BE2C (cell line): Measurements from ENCODE around the gene POTEB. TPM values are rescaled to one million over a fixed set of nuclear protein-coding genes. Genes with fewer than 3 reads are reported as not detected.
"Not testable (repeated sequence)": the region's sequence is repeated elsewhere in the genome, so short reads cannot be mapped to it uniquely, and the experiment has no call there.

Experiments used
- DNase-seq: peaks from one replicate; pipeline ENCODE4 v3.0.0-alpha.2; 2020
- H3K27me3 ChIP-seq: fragments of 250-450 bp; sonication (Bioruptor Pico); 2 replicates; pipeline ENCODE4 v1.5.1; 2020; ENCODE audit warnings: mild to moderate bottlenecking
- H3K36me3 ChIP-seq: fragments of 250-450 bp; sonication (Bioruptor Pico); 2 replicates; pipeline ENCODE4 v1.5.1; 2020; ENCODE audit warnings: mild to moderate bottlenecking
- H3K4me1 ChIP-seq: fragments of 250-450 bp; sonication (Bioruptor Pico); 2 replicates; pipeline ENCODE4 v1.5.1; 2020
- H3K4me3 ChIP-seq: 2 replicates; pipeline ENCODE4 v1.5.1; 2011; ENCODE audit warnings: low read depth, low read length
- H3K9me3 ChIP-seq: fragments of 250-450 bp; sonication (Bioruptor Pico); 2 replicates; pipeline ENCODE4 v1.5.1; 2020
- polyA plus RNA-seq: library from polyadenylated mRNA; unstranded; fragments of >200 nt; gene quantifications from one replicate; pipeline ENCODE4 v1.2.1, GENCODE V29; 2012; ENCODE audit warnings: low read depth, missing spikeins; ENCODE audit not compliant: insufficient read length, insufficient read depth

Gene POTEB
- polyA plus RNA-seq: not detected

DNA sequence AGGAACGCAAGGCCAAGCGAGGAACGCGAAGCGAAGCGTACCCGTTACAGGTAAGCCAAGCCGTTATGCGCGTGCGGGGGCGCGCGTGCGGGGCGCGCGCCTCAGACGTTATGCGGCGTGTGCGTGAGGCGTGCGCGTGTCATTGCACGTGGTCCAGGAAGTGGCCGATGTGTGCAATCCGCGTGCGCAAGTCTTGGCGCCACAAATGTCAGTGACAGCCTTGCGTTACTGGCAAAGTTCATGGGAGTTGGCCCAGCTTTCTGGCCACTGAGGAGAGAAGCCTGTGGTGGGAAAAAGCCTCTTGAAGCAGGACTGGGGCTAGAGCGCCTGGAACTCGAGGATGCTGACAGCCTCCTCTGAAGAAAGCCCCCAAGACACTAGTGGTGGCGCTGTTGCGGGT lies at the start of gene POTEB:
Gene POTEB, minus strand, starts transcription at position 101 of the 400 bp plus-strand sequence. CDS start 489 bp downstream, outside the sequence.
- H3K36me3 ChIP-seq, H3K4me3 ChIP-seq, H3K4me1 ChIP-seq, H3K27me3 ChIP-seq, DNase-seq, H3K9me3 ChIP-seq: not testable (repeated sequence)

DNA sequence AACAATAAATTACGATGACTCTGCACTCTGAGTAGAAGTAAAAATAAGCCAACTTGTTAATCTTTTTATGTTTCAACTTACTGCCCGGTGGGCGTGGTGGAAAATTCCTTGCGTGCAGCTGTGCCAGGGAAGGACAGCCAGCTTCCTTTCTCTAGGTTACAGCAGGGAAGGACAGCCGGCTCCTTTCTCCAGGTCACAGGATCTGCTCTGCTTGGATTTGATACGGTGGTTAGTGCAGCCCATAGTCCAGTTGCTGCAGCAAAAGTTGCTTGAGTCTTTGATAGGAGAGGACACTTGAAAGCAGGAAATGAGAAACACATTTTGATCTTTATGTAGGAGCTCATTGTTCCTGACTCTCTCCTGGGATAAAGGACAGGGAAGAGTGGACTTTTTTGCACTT lies 13.4 kb upstream of the POTEB start:
- H3K36me3 ChIP-seq, H3K4me1 ChIP-seq, H3K27me3 ChIP-seq, H3K9me3 ChIP-seq, H3K4me3 ChIP-seq, DNase-seq: not testable (repeated sequence)

DNA sequence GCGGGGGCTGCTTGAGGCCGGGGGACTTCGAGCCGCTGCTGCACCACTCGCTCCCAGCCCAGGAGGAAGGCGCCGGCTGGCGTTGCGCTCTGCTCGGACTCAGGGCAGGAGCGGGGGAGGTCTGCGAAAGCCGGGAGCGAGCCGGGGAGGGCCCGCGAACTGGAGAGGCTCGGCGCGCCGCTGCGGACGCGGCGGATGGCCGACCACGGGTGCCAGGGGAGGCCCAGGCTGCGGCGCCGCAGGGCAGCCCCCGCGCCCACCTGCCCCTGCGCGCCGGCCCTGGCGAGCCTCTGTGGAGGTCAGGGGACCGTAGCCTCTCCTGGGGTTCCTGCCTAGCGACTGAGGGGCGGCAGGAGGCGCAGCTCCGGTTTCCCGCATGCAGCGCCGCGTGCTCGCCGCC lies 12.0 kb upstream of the POTEB start:
- H3K36me3 ChIP-seq, H3K4me1 ChIP-seq, H3K4me3 ChIP-seq, DNase-seq, H3K27me3 ChIP-seq, H3K9me3 ChIP-seq: not testable (repeated sequence)

DNA sequence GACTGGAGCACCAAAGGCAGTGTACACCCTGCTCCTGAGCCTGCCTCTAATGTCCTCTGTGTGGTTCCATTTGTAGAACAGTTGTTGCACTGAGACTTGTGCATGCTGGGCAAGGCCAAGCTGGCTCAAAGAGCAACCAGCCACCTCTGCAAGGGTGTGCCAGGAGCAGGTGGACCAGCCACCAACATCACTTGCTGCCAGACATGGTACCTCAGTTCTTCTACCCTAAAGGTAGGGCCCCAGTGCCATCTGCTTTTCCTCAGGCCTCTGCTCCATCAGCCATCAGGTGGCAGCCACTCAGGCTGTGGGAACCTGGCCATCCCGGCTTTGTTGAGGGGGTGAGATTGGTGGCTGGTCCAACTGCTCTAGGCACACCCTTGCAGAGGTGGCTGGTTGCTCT lies 38.7 kb downstream of the POTEB start:
- not testable (repeated sequence) for H3K36me3 ChIP-seq, H3K4me3 ChIP-seq, H3K4me1 ChIP-seq, H3K27me3 ChIP-seq, H3K9me3 ChIP-seq
- DNase-seq: peak; percentile 0
